GM18873 (cell line): ENCODE data around the gene TDG.
"Not testable (repeated sequence)": the region's sequence is repeated elsewhere in the genome, so short reads cannot be mapped to it uniquely, and the experiment has no call there.

Source experiments
- ATAC-seq: cut with Tn5 transposase; IDR thresholded peaks from one replicate; pipeline ENCODE4 v1.9.1; 2021; ENCODE audit warnings: mild to moderate bottlenecking, moderate library complexity, moderate number of reproducible peaks; ENCODE audit not compliant: unreplicated experiment, low FRiP score

The TDG gene

GRCh38 chr12:104012331-104012730 is 46.7 kb downstream of the TDG start:
- ATAC-seq, result no peak

- ATAC-seq, result not testable (repeated sequence)
These were observed 56.2 kb downstream of the TDG start for GRCh38 chr12:104021862-104022261.

GRCh38 chr12:104022786-104023185 is 57.1 kb downstream of the TDG start:
- no peak for ATAC-seq

- ATAC-seq, result no peak
These were observed 58.0 kb downstream of the TDG start for GRCh38 chr12:104023710-104024109.

- ATAC-seq, result no peak
These were observed 58.7 kb downstream of the TDG start for GRCh38 chr12:104024348-104024747.

GRCh38 chr12:104025771-104026170 is 60.1 kb downstream of the TDG start:
- no peak for ATAC-seq

GRCh38 chr12:104026841-104027599 is 61.3 kb downstream of the TDG start:
- ATAC-seq, result no peak

GRCh38 chr12:104030596-104030995 is 64.9 kb downstream of the TDG start:
- ATAC-seq, result not testable (repeated sequence)

GRCh38 chr12:104036143-104036542 is 70.5 kb downstream of the TDG start:
- ATAC-seq, result not testable (repeated sequence)
